ENCODE results near the gene LRRN1. TPM values are rescaled to one million over a fixed set of nuclear protein-coding genes. Genes with fewer than 3 reads are reported as not detected.

The LRRN1 gene
- polyA plus RNA-seq, 3 donors, result 0.08 TPM; not detected in 2

GRCh38 chr3:3800080-3800455 lies 837 bp downstream of the LRRN1 start:
- Mint-ChIP-seq H3K27me3 (ENCODE audit: low read depth in 3 of 3) (peaks cover 61 to 65% (median 61%) of the 10 kb centered on the region in 3 donors), H3K36me3 (peaks cover 6% of the 10 kb centered on the region in 2 donors), H3K27ac (no peak overlapping the region), H3K4me1 (peaks cover 28% of the 10 kb centered on the region), H3K4me3 (peak overlapping the region; percentile 75 to 92), H3K9me3 (peaks cover 2 to 27% (median 14%) of the 10 kb centered on the region in 7 donors)
- no peak for TF ChIP-seq CTCF (IDR thresholded peaks at IDR 0.05)
- no peaks in the 10 kb centered on the region for H4K20me1 ChIP-seq (ENCODE audit: insufficient read depth, low read length)
- H2AFZ ChIP-seq (ENCODE audit: insufficient read depth, low read depth, low read length, poor library complexity, severe bottlenecking), result no peak overlapping the region
- peak overlapping the region; percentile 27 for H3K9ac ChIP-seq (ENCODE audit: insufficient read depth, low read length, poor library complexity, severe bottlenecking)
- peaks cover 4 to 24% of the 10 kb centered on the region in 2 donors for H3K9me3 ChIP-seq (replicated peaks in 1 of 2; ENCODE audit: control insufficient read depth in 1 of 2, insufficient read depth in 1 of 2, low read length in 2 of 2)
- H3K27ac ChIP-seq (ENCODE audit: low read depth in 1 of 2, low read length in 2 of 2), result no peak overlapping the region
- intact Hi-C loops (cut with micrococcal nuclease), result no loop called here
- H3K36me3 ChIP-seq (replicated peaks in 1 of 2; ENCODE audit: control insufficient read depth in 1 of 2, insufficient read depth in 2 of 2, low read length in 2 of 2), result no peaks in the 10 kb centered on the region
- no peaks in the 10 kb centered on the region for H3K79me2 ChIP-seq (ENCODE audit: insufficient read depth, low read length)
- DNase-seq, result no peak
- H3K4me3 ChIP-seq (replicated peaks in 1 of 3; ENCODE audit: low read depth in 2 of 3, low read length in 3 of 3), result peak overlapping the region; percentile 4 to 76 (median 25)
- 0% methylated on average over 16 of the region's 19 CpGs for WGBS (ENCODE audit: insufficient coverage)
- H3K4me1 ChIP-seq (ENCODE audit: control insufficient read depth in 1 of 2, insufficient read depth in 2 of 2, low read length in 2 of 2), result peaks cover 18 to 30% of the 10 kb centered on the region in 2 donors
- H3K4me2 ChIP-seq (replicated peaks; ENCODE audit: extremely low read depth, low read length, poor library complexity, severe bottlenecking), result peak overlapping the region; percentile 80
- peaks cover 46 to 65% of the 10 kb centered on the region in 2 donors for H3K27me3 ChIP-seq (ENCODE audit: control insufficient read depth in 2 of 2, insufficient read depth in 2 of 2, low read length in 2 of 2)

- Mint-ChIP-seq H3K27ac (no peak overlapping the region), H3K27me3 (ENCODE audit: low read depth in 3 of 3) (peaks cover 61 to 65% (median 61%) of the 10 kb centered on the region in 3 donors), H3K4me1 (peaks cover 28% of the 10 kb centered on the region), H3K9me3 (peaks cover 1 to 21% (median 8%) of the 10 kb centered on the region in 7 donors), H3K4me3 (peak overlapping the region; percentile 58 to 85), H3K36me3 (peaks cover 6% of the 10 kb centered on the region in 2 donors)
- Histone ChIP-seq H3K9me3 (replicated peaks in 1 of 2; ENCODE audit: control insufficient read depth in 1 of 2, insufficient read depth in 1 of 2, low read length in 2 of 2) (peaks cover 0 to 17% of the 10 kb centered on the region in 2 donors), H4K20me1 (ENCODE audit: insufficient read depth, low read length) (no peaks in the 10 kb centered on the region), H3K4me1 (ENCODE audit: control insufficient read depth in 1 of 2, insufficient read depth in 2 of 2, low read length in 2 of 2) (peaks cover 18 to 30% of the 10 kb centered on the region in 2 donors), H3K9ac (ENCODE audit: insufficient read depth, low read length, poor library complexity, severe bottlenecking) (no peak overlapping the region), H3K4me2 (replicated peaks; ENCODE audit: extremely low read depth, low read length, poor library complexity, severe bottlenecking) (peak overlapping the region; percentile 80), H3K27ac (ENCODE audit: low read depth in 1 of 2, low read length in 2 of 2) (no peak overlapping the region), H3K36me3 (replicated peaks in 1 of 2; ENCODE audit: control insufficient read depth in 1 of 2, insufficient read depth in 2 of 2, low read length in 2 of 2) (no peaks in the 10 kb centered on the region), H3K79me2 (ENCODE audit: insufficient read depth, low read length) (no peaks in the 10 kb centered on the region), H2AFZ (ENCODE audit: insufficient read depth, low read depth, low read length, poor library complexity, severe bottlenecking) (no peak overlapping the region), H3K4me3 (replicated peaks in 1 of 3; ENCODE audit: low read depth in 2 of 3, low read length in 3 of 3) (peak overlapping the region in 1 of 3 experiments; percentile 76), H3K27me3 (ENCODE audit: control insufficient read depth in 2 of 2, insufficient read depth in 2 of 2, low read length in 2 of 2) (peaks cover 46 to 65% of the 10 kb centered on the region in 2 donors)
- TF ChIP-seq CTCF (IDR thresholded peaks at IDR 0.05), result no peak
- intact Hi-C loops (cut with micrococcal nuclease), result no loop called here
- 3% methylated on average over 48 of the region's 53 CpGs for WGBS (ENCODE audit: insufficient coverage)
- DNase-seq, result no peak
These were observed 1.7 kb downstream of the LRRN1 start for GRCh38 chr3:3800685-3801493.
